GM12878 (cell line): Measurements from ENCODE around the gene HS3ST3B1. TPM values are rescaled to one million over a fixed set of nuclear protein-coding genes. Genes with fewer than 3 reads are reported as not detected.

Experiments
- CBFB ChIP-seq: IDR thresholded peaks from 2 replicates; pipeline ENCODE4 v1.6.1; 2016; ENCODE audit warnings: antibody characterized with exemption, low read depth
- CEBPZ ChIP-seq: fragments of 150-350 bp; IDR thresholded peaks from 2 replicates; pipeline ENCODE4 v1.6.1; 2016; ENCODE audit warnings: low read depth, low read length
- FOXK2 ChIP-seq: fragments of 450-650 bp; IDR thresholded peaks from 2 replicates; pipeline ENCODE4 v1.6.1; 2017; ENCODE audit warnings: mild to moderate bottlenecking, moderate library complexity
- KDM1A ChIP-seq: fragments of 200-600 bp; sonication (generic); IDR thresholded peaks from 2 replicates; pipeline ENCODE4 v1.6.1; 2016; ENCODE audit warnings: borderline replicate concordance
- POLR2AphosphoS5 ChIP-seq: IDR thresholded peaks from 2 replicates; pipeline ENCODE4 v1.6.1; 2011; ENCODE audit warnings: mild to moderate bottlenecking, low read length, inconsistent platforms
- RB1 ChIP-seq: fragments of 450-650 bp; formaldehyde crosslinking; IDR thresholded peaks from 2 replicates; pipeline ENCODE4 v1.6.1; 2017; ENCODE audit warnings: mild to moderate bottlenecking, borderline replicate concordance
- SREBF1 ChIP-seq: IDR thresholded peaks from 2 replicates; pipeline ENCODE4 v1.6.1; 2012; ENCODE audit warnings: mild to moderate bottlenecking, low read length
- USF2 ChIP-seq: IDR thresholded peaks from 2 replicates; pipeline ENCODE4 v1.6.1; 2011; ENCODE audit warnings: low read depth, low read length, improper control_type of control experiment, borderline replicate concordance
- YBX1 ChIP-seq: fragments of 450-650 bp; IDR thresholded peaks from 2 replicates; pipeline ENCODE4 v1.6.1; 2016; ENCODE audit warnings: antibody characterized with exemption
- ZNF384 ChIP-seq: IDR thresholded peaks from 2 replicates; pipeline ENCODE4 v1.6.1; 2012; ENCODE audit warnings: low read depth, mild to moderate bottlenecking, low read length, improper control_type of control experiment, borderline replicate concordance
- polyA plus RNA-seq, 11 experiments: library from polyadenylated mRNA; depleted of rRNA in 4 of 11; unstranded in 6 of 11; stranded (reverse) in 5 of 11; fragments of >200 nt; fragmentation: Nextera tagmentation in 4 of 11; fragmentation: Illumina TruSeq in 1 of 11; extraction: Ambion mirVana in 4 of 11; extraction: Trizol in 1 of 11; gene quantifications; 1 replicate in 1 of 11; 2 replicates in 10 of 11; pipeline versions ENCODE4 v1.2.1 to v1.2.3, GENCODE V29; 2011 to 2016; ENCODE audit warnings: inconsistent platforms in 2 of 11, missing spikeins in 2 of 11, low read depth in 1 of 11
- total RNA-seq, 4 experiments: library from RNA; depleted of rRNA in 3 of 4; stranded (reverse); fragments of >200 nt in 3 of 4; fragmentation: Illumina TruSeq in 1 of 4; extraction: Trizol in 1 of 4; gene quantifications; 2 replicates each; pipeline versions ENCODE4 v1.2.1 to v1.2.3, GENCODE V29; 2013 to 2021

HS3ST3B1 gene
- total and polyA plus RNA-seq, 10 of the 15 experiments (the other 5 are each of a cell fraction or from before 2014, with no cell fraction given): 0.03 to 0.14 (median 0.06) TPM; not detected in 3

GRCh38 chr17:14316126-14316832, 15.4 kb downstream of the HS3ST3B1 start (continued):
- TF ChIP-seq USF2 (no peak), RB1 (no peak), ZNF384 (no peak), CBFB (no peak), FOXK2 (no peak), SREBF1 (no peak), CEBPZ (no peak), KDM1A (no peak), YBX1 (no peak), POLR2AphosphoS5 (no peak)
- TF ChIP-seq, all 136 proteins: peak for 0
